ENCODE data around the gene GUCY1A2.

- TF ChIP-seq CTCF (optimal IDR thresholded peaks at IDR 0.05 in 1 of 3, IDR thresholded peaks at IDR 0.05 in 1 of 3, conservative IDR thresholded peaks at IDR 0.05 in 1 of 3; ENCODE audit: extremely low read depth in 1 of 3, insufficient read depth in 2 of 3, low read length in 3 of 3) (no peak), EZH2 (IDR thresholded peaks at IDR 0.05; ENCODE audit: low read length) (no peak)
Observed at GRCh38 chr11:106983261-106983660, 35.0 kb downstream of the GUCY1A2 start.

Measured in keratinocyte (primary cell).